HG03565 (cell line): ENCODE results near the gene DLX1.
A peak's percentile ranks its signal among the peaks of the same experiment; 100 is the strongest.

ENCODE experiments used
- ATAC-seq: cut with Tn5 transposase; IDR thresholded peaks from one replicate; pipeline ENCODE4 v1.9.1; 2021; ENCODE audit warnings: mild to moderate bottlenecking, moderate library complexity; ENCODE audit not compliant: unreplicated experiment

DLX1 gene

DNA sequence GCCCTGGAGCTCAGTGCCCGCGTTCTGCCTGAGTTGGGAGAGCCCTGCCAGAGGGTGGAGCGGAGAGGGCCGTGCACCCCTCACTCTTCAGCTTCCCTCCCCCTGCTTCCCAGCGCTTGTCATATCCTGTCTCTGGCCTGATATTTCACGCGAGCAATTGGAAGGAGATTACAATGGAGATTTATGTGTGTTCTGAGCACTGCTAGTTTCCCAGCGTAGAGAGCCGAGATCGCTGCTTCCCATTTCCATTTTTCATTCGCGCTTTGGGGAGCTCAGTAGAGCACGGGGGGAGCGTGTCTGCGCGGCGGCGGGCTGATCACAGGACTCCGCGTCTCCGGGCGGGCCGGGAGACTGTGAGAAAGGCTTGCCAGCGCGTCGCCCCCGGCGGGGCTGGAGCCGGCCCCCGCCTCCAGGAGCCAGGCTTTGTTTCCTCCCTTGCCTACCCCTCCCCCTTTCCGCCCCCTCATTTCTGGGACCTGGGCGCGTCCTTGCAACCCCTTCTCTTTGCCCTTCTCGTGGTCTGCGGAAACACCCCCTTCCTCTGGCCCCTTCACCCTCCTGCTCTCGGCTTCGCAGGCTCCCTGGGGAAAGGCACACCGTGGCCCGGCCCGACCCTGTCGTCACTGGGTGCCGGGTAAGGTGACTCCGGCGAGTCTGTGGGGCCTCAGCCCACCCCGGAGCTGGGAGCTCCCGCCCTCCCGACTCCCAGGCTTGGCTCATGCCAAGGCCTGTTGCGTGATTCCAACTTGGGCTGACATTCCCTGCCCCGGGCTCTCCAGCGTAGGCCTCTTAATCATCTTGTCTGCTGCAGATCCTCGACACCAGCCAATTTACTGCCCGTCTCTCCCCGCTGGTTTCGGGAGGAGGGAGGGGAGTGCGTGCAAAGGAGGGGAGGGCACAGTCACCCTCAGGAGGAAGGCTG is 11.6 kb downstream of the DLX1 start:
- ATAC-seq = no peak

DNA sequence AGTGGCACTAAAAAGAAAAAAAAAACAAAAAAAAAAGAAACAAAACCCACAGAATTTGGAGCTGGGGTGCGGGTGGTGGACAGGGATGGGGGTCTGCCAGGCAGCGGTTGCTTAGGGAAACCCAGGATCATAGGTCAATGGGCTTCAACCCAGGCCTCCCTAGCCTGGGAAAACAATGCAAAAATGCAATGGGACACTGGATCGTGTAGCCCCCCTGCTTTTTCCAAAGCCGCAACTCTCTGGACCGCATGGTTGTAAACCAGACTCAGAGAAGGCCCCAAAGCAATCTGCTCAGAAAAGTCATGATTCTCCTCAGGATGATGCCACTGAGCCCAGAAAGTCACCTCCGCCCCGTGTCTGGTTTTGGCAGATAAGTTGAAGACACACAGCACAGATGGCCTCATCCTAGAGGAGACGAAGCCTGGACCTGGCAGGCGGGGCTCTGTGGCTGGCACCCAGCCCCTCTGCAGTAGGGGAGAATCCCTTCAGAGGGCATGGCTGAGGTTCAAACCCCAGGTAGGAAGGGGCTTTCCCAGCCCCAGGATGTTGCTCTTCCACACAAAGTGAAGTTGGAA is 12.3 kb downstream of the DLX1 start:
- no peak for ATAC-seq

DNA sequence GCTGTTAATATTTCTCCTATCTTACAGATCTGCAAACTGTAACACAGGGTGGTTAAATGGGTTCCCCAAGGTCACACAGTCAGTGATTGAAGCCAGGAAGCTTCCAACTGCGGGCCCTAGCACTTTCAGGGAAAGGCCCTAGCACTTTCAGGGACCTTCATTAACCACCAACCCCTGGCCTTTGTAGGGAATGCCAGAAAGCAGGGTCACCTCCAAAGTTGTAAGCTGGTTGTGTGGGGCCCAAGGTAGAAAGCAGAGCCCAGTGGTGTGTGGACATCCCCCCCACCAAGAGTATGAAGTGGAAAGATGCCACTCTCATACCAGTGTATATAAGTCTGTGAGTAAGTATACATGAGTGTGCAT is 13.0 kb downstream of the DLX1 start:
- no peak for ATAC-seq

GRCh38 chr2:172098650-172099471 is 13.6 kb downstream of the DLX1 start:
- no peak for ATAC-seq

GRCh38 chr2:172099472-172100079 is 14.3 kb downstream of the DLX1 start:
- ATAC-seq = no peak

GRCh38 chr2:172100080-172100934 is 15.0 kb downstream of the DLX1 start:
- no peak for ATAC-seq

GRCh38 chr2:172100935-172101820 is 15.9 kb downstream of the DLX1 start:
- ATAC-seq = no peak

DNA sequence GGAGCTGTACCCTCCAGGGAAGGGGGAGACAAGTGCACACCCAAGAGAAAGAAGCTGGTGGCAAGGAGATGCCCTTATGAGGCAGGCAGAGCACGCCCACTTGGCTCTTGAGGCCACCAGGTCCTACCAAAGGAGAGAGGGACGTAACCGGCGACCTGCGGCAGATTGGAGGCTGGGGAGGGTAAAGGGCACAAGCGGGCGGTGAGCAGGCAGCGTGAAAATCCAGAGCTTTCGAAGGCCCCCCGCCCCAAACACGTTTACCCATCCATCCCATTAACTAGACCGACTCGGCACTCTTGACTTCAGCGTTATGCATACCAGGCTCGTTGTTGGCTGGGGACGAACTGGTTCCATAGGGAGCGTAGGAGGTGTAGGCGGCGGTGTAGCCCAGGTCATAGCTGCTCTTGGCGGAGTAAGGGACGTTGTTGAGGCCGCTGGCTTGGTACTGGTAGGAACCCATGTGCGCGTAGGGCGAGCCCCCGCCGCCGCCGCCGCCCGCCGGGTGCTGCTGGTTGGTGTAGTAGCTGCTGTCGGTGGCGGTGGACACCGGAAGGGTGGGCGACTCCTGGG is 16.6 kb downstream of the DLX1 start:
- ATAC-seq = no peak

DNA sequence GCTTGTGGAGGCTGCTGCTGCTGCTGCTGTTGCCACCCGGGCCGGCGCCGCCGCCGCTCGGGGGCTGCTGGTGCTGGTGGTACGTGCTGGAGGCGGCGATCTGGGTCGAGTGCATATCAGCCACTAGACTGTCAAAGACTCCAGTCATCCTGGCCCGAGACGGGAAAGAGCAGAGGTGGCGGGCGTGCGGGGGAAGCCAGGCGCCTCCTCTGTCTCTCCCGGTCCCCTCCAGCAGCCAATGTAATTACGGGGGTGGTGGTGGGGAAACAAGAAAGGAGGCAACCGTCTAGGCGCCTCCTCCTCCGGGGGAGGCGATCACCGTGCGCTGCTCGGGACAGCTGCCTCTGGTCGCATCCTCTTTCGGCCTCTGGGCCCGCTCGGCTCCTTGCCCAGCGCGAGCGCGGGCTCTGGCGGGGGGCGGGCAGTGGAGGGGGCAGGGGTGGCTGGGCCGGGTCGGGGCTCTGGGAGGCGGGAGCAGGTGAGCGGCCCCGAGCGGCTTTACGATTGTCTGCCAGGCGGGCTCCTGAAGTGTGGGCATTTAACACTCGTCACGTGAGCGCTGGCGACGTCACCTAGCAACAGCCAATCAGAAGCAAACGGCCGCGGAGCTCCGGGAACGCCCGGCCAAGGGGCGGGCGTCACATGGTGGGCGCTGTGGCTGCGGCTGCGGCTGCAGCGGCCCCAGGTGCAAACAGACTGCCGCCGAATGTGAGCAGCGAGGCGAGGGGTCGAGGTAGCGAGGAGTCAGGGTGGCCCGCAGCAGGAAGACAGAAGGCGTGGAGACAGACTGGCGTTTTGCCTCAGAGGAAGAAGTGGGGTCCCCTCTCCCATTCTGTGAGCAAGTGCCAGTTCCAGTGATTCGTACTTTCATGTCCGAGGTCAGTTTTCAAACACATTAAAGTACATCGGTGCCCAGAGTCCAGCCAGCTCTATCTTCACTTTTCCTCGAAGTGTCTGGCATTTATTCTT is 17.4 kb downstream of the DLX1 start, which contains the start of gene DLX2:
TSS of gene DLX2 (minus strand) at position 510 of the 969 bp plus-strand sequence. CDS start at position 148, 362 bp downstream.
- peak; percentile 57 for ATAC-seq

- no peak for ATAC-seq
Measured at GRCh38 chr2:172103471-172104272, 18.4 kb downstream of the DLX1 start.

DNA sequence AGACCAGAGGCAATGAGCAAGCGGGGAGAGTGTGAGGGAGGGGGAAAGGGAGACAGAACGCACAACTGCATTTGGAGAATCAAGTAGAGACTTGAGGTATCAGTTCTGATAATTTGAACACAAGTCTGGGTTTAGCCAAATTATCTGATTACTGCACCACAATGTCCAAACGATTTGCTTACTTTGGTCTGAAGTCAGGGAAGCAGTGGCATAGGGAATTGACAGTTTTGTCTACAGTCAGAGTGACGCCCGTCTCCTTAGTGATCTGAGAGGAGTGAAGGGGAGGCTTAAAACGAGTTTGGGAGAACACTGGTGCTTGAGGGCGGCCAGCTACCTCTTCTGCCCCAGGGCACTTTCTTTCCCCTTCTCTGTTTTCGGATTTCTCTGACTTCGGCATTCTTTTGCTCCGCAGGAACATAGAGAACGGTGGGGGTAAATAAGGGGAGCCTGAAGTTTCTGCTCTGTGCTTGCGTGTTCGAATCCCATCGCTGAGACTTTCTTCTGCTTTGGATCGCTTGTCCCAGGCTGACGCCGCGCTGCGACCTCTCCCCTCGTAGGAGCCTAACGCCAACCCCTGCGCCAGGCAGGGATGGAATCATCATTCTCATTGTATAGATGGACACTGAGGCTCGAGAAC is 20.3 kb downstream of the DLX1 start:
- ATAC-seq = no peak

DNA sequence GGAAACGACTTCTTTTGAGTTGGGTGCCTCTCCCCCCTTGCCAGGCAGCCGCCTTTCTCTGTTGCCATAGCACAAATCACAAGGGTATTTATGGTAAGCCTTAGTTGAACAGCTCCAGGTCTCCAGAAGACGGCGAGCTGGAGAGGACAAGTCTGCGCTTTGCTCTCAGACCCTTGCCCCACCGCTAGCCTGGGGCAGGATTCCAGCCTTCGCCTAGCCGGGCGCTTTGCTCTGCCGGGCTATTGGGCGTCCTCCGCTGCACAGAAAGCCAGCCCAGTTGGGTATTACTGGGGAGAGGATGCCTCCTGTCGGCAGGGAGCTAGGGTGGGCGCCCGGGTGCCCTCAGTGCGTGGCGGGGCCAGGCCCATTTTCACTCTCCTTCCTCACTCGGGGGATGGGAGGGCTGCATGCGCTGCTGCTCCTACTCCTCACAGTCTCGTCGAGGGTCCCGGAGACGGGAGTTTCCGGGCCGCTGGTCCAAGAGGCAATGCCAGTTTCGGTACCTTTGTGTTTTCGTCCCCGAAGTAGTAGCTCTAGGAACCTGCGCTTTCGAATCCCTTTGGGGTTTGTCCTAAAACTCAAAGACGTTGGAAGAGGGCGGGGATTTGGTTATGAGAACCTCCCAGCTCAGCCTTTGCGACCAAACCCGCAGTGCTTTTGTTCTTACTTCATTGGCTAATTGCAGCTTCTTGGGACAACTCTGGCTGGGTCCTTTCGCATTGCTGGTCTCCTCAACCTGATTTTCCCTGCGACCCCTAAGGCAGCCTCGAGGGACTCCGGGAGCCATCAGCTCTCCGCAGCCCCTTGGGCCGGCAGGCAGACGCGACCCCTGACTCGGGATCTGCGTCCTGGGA is 21.0 kb downstream of the DLX1 start:
- ATAC-seq = no peak

- ATAC-seq = no peak
Measured at GRCh38 chr2:172107690-172108586, 22.6 kb downstream of the DLX1 start.

DNA sequence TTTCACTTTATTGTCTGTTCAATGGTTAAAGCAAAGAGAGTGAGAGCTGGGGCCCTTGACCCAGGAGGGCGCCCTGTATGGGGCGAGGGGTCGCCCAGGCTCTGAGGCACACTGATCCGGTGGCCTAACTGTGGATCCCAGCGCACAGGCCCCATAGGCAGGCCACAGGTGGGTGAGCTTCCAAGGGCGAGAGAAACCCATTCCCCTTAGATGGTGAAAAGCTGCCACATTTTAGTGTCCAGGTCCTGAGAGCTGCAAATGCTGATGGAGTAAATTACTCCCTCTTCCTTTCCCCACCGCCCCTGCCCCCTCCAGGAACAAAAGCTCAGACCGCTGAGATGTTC is 23.3 kb downstream of the DLX1 start:
- ATAC-seq = no peak
